Activated CD4-positive, alpha-beta T cell treated with anti-CD3 and anti-CD28 coated beads for 36 hours (primary cell): Measurements from ENCODE around the gene BOLA1. TPM values are rescaled to one million over a fixed set of nuclear protein-coding genes. Genes with fewer than 3 reads are reported as not detected.

Experiments used
- ATAC-seq: fragments of 200-7000 bp; cut with Tn5 transposase; one replicate; pipeline ENCODE4 v1.10.0; 2021; ENCODE audit warnings: mild to moderate bottlenecking, moderate library complexity
- CTCF ChIA-PET: fragments of 350-600 bp; sonication (Branson Sonifier 250); formaldehyde crosslinking; loops from one replicate; lab custom pipeline; 2021; ENCODE audit warnings: antibody characterized with exemption; lab: Charles Lee
- POLR2A ChIA-PET: fragments of 350-600 bp; sonication (Branson Sonifier 250); formaldehyde crosslinking; loops from one replicate; lab custom pipeline; 2021; ENCODE audit warnings: antibody characterized with exemption, inconsistent platforms; lab: Charles Lee
- DNase-seq: peaks from one replicate; pipeline ENCODE4 v3.0.0-alpha.2; 2020
- H3K27ac Mint-ChIP-seq: one replicate; pipeline ENCODE4 v1.8.0; 2021; ENCODE audit warnings: mixed read lengths
- H3K27me3 Mint-ChIP-seq: one replicate; pipeline ENCODE4 v1.8.0; 2021; ENCODE audit warnings: mixed read lengths
- H3K36me3 Mint-ChIP-seq: one replicate; pipeline ENCODE4 v1.8.0; 2021; ENCODE audit warnings: low read depth, mixed read lengths
- H3K4me1 Mint-ChIP-seq: one replicate; pipeline ENCODE4 v1.8.0; 2021; ENCODE audit warnings: mixed read lengths
- H3K4me3 Mint-ChIP-seq: one replicate; pipeline ENCODE4 v1.8.0; 2021; ENCODE audit warnings: mild to moderate bottlenecking, moderate library complexity, mixed read lengths
- H3K9me3 Mint-ChIP-seq: one replicate; pipeline ENCODE4 v1.8.0; 2021; ENCODE audit warnings: low read depth, mixed read lengths
- intact Hi-C, 2 experiments: fragments of 100-400 bp; cut with DNase I in 1 of 2; cut with micrococcal nuclease in 1 of 2; formaldehyde crosslinking; loops; one replicate each; pipeline versions ENCODE4 v1.14.2 to v1.15.1; 2022 to 2024; cut with DNase I, micrococcal nuclease
- total RNA-seq, 2 experiments: library from RNA; stranded (reverse); gene quantifications; one replicate each; pipeline ENCODE4 v1.2.3, GENCODE V29; 2021

The BOLA1 gene
- total RNA-seq, 2 experiments from 2014 or later, result 24.1 to 30.0 TPM

DNA sequence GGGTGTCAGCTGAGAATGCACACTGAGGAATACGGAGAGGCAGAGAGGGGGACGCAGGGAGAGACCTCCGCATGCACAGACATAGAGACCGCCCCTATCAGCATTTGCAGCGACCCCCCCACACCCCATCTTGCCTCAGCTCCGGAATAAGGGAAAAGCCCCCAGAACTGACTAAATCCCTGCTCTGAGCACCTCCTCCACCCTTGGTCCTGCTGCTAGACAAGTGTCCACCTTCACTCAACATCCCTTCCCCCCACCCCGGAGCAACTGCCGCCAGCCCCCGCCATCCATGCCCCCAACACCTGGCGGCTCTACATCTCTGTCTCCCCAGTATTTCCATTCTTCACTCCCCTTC is 17.5 kb downstream of the BOLA1 start:
- ATAC-seq (no peak), DNase-seq (no peak)
- no peak overlapping the region for H3K27ac Mint-ChIP-seq
- H3K4me3 Mint-ChIP-seq, result peak overlapping the region; percentile 78
- H3K27me3 Mint-ChIP-seq, result peaks cover 2% of the 10 kb centered on the region
- CTCF ChIA-PET, result no interaction called here
- POLR2A ChIA-PET, result interaction anchor here (1.1 kb wide), 1 partner anchor 11 kb away, joined by 3 read pairs; no protein-coding TSS in a partner anchor
- peaks cover 6% of the 10 kb centered on the region for H3K36me3 Mint-ChIP-seq
- intact Hi-C loops, result loop anchor here in 1 of 2 experiments (1.0 kb wide), 1 partner anchor 10 kb away; the partner anchor contains the start of gene SF3B4
- H3K9me3 Mint-ChIP-seq, result no peaks in the 10 kb centered on the region
- H3K4me1 Mint-ChIP-seq, result peaks cover 19% of the 10 kb centered on the region

DNA sequence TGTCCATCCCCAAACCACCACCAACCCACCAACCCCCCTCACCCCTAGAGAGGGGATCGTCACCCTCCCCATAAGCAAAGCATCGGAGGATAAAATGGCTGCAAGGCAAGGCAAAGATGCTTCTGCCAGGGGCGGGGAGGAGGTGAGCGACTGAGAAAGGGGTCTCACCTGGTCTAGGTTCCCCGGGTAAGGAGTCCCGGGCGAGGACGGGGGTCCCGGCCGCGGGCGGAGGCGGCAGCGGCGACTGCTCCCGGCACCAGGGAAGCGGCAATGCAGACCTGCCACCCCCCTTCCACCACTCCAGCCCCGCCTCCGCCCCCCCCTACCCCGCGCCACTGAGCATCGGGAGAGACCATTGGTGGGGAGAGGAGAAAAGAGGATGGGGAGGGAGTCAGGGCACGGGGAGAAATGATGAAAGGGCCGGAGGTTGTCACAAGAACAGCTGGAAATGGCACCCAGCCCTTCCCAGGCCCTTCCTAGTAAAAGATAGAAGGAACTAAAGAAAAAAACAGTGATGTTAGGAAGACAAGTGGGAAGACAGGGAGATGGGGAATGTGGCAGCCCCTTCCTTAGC is 18.3 kb downstream of the BOLA1 start, which contains the start of gene SV2A:
Gene SV2A (minus strand): TSS at position 274 of the 574 bp plus-strand sequence. CDS start 4,004 bp downstream, outside the sequence.
- peaks cover 19% of the 10 kb centered on the region for H3K4me1 Mint-ChIP-seq
- peaks cover 11% of the 10 kb centered on the region for H3K36me3 Mint-ChIP-seq
- peaks cover 2% of the 10 kb centered on the region for H3K27me3 Mint-ChIP-seq
- ATAC-seq (peak; percentile 85), DNase-seq (peak; percentile 71)
- no peaks in the 10 kb centered on the region for H3K9me3 Mint-ChIP-seq
- ChIA-PET POLR2A (no interaction called here), CTCF (no interaction called here)
- peak within 1 kb of the TSS; percentile 78 for H3K4me3 Mint-ChIP-seq
- H3K27ac Mint-ChIP-seq, result no peak within 1 kb of the TSS
- intact Hi-C loops, result loop anchor here in 1 of 2 experiments (1.0 kb wide), 1 partner anchor 10 kb away; the partner anchor contains the start of gene SF3B4

DNA sequence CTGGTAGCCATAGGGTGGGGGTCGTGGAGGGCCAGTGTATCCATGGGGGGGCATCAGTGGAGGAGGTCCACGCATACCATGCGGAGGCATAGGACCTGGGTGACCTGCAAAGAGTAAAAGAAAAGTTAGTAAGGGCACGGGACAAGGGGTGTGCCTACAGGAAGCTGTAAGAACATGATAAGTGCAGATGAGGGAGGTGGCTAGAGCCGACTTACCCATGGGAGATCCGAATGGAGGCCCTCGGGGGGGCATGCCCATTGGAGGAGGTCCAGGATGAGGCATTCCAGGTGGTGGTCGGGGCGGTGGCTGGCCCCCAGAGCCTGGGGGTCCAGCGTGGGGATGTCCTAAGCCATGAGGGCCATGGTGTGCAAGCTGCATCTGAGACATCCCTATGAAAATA is 24.3 kb downstream of the BOLA1 start:
- Mint-ChIP-seq H3K27me3 (peaks cover under 1% of the 10 kb centered on the region), H3K36me3 (peaks cover 53% of the 10 kb centered on the region), H3K4me1 (peaks cover 29% of the 10 kb centered on the region), H3K27ac (peak overlapping the region; percentile 45), H3K4me3 (no peak overlapping the region), H3K9me3 (no peaks in the 10 kb centered on the region)
- intact Hi-C loops, result no loop called here
- ATAC-seq (no peak), DNase-seq (no peak)
- POLR2A ChIA-PET, result no interaction called here
- CTCF ChIA-PET, result interaction anchor here (1.7 kb wide), 1 partner anchor 143 kb away, joined by 7 read pairs; the partner anchor contains the start of gene VPS45

GRCh38 chr1:149925345-149925744 is 26.0 kb downstream of the BOLA1 start:
- H3K4me1 Mint-ChIP-seq, result peaks cover 35% of the 10 kb centered on the region
- no peak for ATAC-seq
- intact Hi-C loops, result no loop called here
- H3K36me3 Mint-ChIP-seq, result peaks cover 53% of the 10 kb centered on the region
- H3K4me3 Mint-ChIP-seq, result peak overlapping the region; percentile 97
- no peaks in the 10 kb centered on the region for H3K9me3 Mint-ChIP-seq
- no peak for DNase-seq
- peak overlapping the region; percentile 38 for H3K27ac Mint-ChIP-seq
- no peaks in the 10 kb centered on the region for H3K27me3 Mint-ChIP-seq
- ChIA-PET POLR2A (no interaction called here), CTCF (interaction anchor here (0.5 to 0.6 kb wide), 2 partner anchors 139 to 208 kb away, joined by 3 to 4 read pairs; no protein-coding TSS in a partner anchor)

DNA sequence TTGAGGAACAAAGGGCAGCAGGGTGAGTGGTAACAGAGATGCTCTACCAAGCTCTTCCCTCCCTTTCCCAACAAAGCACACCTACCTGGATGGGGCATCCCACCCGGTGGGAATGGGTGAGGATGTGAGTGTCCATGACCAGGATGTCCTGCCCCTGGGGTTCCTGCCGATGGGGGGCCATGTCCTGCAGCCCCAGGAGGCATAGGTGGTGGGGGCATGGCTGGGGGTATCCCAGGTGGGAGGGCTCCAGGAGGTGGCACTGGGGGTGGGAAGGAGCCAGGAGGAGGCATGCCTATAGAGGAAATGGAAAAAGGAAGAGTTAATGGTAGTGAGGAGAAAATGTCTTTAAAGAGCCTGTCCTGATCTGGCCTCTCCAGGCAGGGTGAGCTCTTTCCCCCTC is 26.4 kb downstream of the BOLA1 start:
- intact Hi-C loops, result no loop called here
- CTCF ChIA-PET, result interaction anchor here (0.6 kb wide), 1 partner anchor 207 kb away, joined by 4 read pairs; no protein-coding TSS in a partner anchor
- Mint-ChIP-seq H3K27me3 (no peaks in the 10 kb centered on the region), H3K4me3 (peak overlapping the region; percentile 97), H3K9me3 (no peaks in the 10 kb centered on the region), H3K27ac (no peak overlapping the region), H3K4me1 (peaks cover 35% of the 10 kb centered on the region), H3K36me3 (peaks cover 53% of the 10 kb centered on the region)
- DNase-seq, result no peak
- ATAC-seq, result no peak
- POLR2A ChIA-PET, result no interaction called here

DNA sequence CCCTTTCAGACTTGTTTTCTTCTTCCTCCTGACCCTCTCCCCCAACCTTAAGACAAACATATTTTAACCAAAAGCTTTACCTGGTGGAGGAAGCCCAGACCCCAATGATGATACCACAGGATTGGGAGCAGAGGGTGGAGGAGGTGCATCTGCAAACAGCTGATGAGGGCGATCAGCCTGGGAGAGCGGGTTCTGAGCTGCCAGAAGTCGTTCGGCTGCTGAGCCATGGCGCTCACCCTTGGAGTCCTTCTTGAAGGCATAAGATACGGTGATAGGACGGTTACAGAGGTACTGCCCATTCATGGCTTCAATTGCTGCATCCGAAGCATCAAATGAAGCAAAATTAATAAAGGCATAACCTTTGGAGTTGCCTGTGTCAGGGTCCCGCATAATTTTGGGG is 26.9 kb downstream of the BOLA1 start:
- Mint-ChIP-seq H3K4me3 (peak overlapping the region; percentile 97), H3K27me3 (peaks cover under 1% of the 10 kb centered on the region), H3K9me3 (no peaks in the 10 kb centered on the region), H3K4me1 (peaks cover 38% of the 10 kb centered on the region), H3K36me3 (peaks cover 53% of the 10 kb centered on the region), H3K27ac (no peak overlapping the region)
- intact Hi-C loops, result no loop called here
- no peak for DNase-seq
- CTCF ChIA-PET, result no interaction called here
- POLR2A ChIA-PET, result no interaction called here
- ATAC-seq, result no peak

DNA sequence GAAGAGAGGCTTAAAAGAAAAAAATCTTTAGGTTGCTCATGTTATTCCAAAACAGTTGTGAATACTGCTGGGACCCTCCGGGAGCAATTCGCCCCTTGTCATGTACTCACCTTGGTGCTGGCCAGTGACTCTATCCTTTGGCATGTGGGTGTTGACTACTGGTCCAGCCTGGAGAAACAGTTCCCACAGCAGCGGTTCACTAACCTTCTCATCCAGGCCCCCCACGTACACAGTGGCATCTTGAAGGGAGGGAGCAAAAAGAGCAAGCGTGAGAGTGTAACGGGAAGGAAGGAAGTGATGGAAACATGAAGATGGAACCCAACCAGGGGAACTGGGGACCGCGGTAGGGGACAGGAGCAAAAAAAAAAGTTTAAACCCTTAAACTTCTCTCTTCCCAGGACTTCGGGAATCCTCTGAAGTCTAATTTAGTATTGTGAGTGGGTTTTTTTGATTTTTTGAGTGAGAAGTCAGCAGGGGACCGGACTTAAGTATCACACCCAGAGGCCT is 27.7 kb downstream of the BOLA1 start:
- ATAC-seq, result no peak

DNA sequence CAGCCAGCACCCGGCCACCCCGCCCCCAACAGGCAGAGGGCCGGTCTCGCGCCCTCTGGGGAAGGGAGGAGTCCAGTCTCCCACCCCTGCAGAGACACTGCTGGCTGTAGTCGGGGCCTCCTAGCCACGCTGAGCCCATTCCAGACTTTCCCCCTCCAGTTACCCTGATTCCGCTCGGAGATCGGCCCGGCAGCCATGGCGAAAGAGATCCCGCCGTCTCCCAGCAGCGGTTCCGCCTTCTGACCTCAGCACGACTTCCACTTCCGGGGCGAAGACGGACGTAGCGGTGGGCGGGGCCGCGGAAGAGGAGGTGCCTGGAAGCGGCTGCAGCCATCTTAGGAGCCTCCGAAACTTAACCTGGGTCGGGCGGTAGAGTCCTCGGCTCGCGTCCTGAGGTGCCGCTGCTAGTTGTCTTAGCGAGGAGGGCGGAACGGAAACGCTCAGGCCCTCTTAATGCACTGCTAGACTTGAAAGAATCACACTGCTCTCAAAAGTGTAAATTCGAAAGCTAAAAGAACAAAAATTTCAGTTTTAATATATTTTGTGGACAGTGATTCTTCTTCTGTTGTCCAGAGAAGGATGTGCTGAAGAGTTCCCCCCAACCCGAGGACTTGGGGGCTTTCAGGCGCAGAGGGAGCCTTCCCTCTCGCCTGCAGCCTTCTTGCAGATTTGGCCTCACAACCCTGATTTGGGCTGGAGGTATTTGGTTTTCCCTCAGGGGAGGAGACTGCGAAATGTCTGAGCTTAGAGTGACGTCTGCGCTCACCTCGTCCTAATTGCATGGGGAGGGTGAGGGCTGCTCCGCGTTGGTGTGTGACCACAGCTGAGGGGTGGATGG is 28.4 kb downstream of the BOLA1 start, which contains the start of gene SF3B4:
Gene SF3B4 (minus strand): TSS at position 241 of the 838 bp plus-strand sequence. CDS start 44 bp downstream, at position 197.
- no peaks in the 10 kb centered on the region for H3K9me3 Mint-ChIP-seq
- DNase-seq (peak; percentile 97), ATAC-seq (peak; percentile 97)
- H3K27me3 Mint-ChIP-seq, result peaks cover 3% of the 10 kb centered on the region
- ChIA-PET CTCF (interaction anchor here (1.0 to 4.0 kb wide), 3 partner anchors 34 to 140 kb away, joined by 3 to 12 read pairs (median 6); partner anchors contain the start of gene VPS45), POLR2A (interaction anchor here (0.6 to 1.0 kb wide), 7 partner anchors 10 to 218 kb away, joined by 3 to 16 read pairs (median 3); a partner anchor contains a TSS)
- peaks cover 41% of the 10 kb centered on the region for H3K36me3 Mint-ChIP-seq
- intact Hi-C loops, result loop anchor here (1.0 kb wide), 8 partner anchors 10 to 140 kb away; partner anchors contain the start of genes BOLA1 (in 2 of the 2), OTUD7B (in 1 of the 2), SV2A (in 1 of the 2) and VPS45 (in 1 of the 2)
- H3K4me1 Mint-ChIP-seq, result peaks cover 43% of the 10 kb centered on the region
- peak within 1 kb of the TSS; percentile 96 for H3K27ac Mint-ChIP-seq
- peak within 1 kb of the TSS; percentile 97 for H3K4me3 Mint-ChIP-seq

More for the DNA sequence above, 27.7 kb downstream of the BOLA1 start:
- Mint-ChIP-seq H3K27ac (peak overlapping the region; percentile 96), H3K9me3 (no peaks in the 10 kb centered on the region), H3K27me3 (peaks cover 3% of the 10 kb centered on the region), H3K36me3 (peaks cover 45% of the 10 kb centered on the region), H3K4me1 (peaks cover 43% of the 10 kb centered on the region), H3K4me3 (peak overlapping the region; percentile 97)
- ChIA-PET CTCF (interaction anchor here (4.0 kb wide), 1 partner anchor 35 kb away, joined by 12 read pairs; no protein-coding TSS in a partner anchor), POLR2A (no interaction called here)
- intact Hi-C loops, result loop anchor here (1.0 kb wide), 7 partner anchors 10 to 140 kb away; partner anchors contain the start of genes BOLA1 (in 2 of the 2), OTUD7B (in 1 of the 2), SV2A (in 1 of the 2) and VPS45 (in 1 of the 2)
- no peak for DNase-seq

DNA sequence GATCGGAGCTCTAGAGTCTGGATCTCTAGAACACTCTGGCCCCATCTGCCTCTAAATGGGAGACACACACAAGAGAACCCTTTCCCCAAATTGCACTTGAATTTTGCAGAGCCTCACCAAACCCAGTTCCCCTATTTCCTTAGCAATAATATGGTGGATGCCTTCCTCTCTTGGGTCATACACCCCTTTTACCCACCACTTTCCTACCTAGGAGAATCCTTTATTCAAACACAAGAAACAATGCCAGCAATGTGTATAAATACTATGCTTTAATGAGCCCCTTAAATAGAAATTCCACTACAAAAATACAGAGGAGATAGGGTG is 29.0 kb downstream of the BOLA1 start:
- intact Hi-C loops, result loop anchor here in 1 of 2 experiments (1.0 kb wide), 1 partner anchor 9 kb away; no protein-coding TSS in a partner anchor
- no peak for DNase-seq

GRCh38 chr1:149929856-149930255 is 30.5 kb downstream of the BOLA1 start:
- Mint-ChIP-seq H3K9me3 (no peaks in the 10 kb centered on the region), H3K27me3 (peaks cover 3% of the 10 kb centered on the region), H3K4me1 (peaks cover 38% of the 10 kb centered on the region), H3K36me3 (peaks cover 23% of the 10 kb centered on the region), H3K4me3 (no peak overlapping the region), H3K27ac (no peak overlapping the region)
- intact Hi-C loops, result no loop called here
- CTCF ChIA-PET, result interaction anchor here (0.7 to 4.0 kb wide), 2 partner anchors 32 to 52 kb away, joined by 3 to 12 read pairs; no protein-coding TSS in a partner anchor
- POLR2A ChIA-PET, result interaction anchor here (1.5 kb wide), 1 partner anchor 43 kb away, joined by 7 read pairs; a partner anchor contains a TSS
- DNase-seq, result no peak
- ATAC-seq, result no peak

More for the DNA sequence above, 29.0 kb downstream of the BOLA1 start:
- no peak for ATAC-seq
- ChIA-PET CTCF (interaction anchor here (1.0 to 4.0 kb wide), 3 partner anchors 33 to 140 kb away, joined by 3 to 12 read pairs (median 6); partner anchors contain the start of gene VPS45), POLR2A (interaction anchor here (0.6 to 1.0 kb wide), 7 partner anchors 9 to 217 kb away, joined by 3 to 16 read pairs (median 3); a partner anchor contains a TSS)
- Mint-ChIP-seq H3K9me3 (no peaks in the 10 kb centered on the region), H3K27me3 (peaks cover 3% of the 10 kb centered on the region), H3K4me3 (peak overlapping the region; percentile 97), H3K4me1 (peaks cover 43% of the 10 kb centered on the region), H3K36me3 (peaks cover 36% of the 10 kb centered on the region), H3K27ac (peak overlapping the region; percentile 96)
